GM23338 (cell line): ENCODE data around the gene BCAS3.
"Not testable (repeated sequence)": the region's sequence is repeated elsewhere in the genome, so short reads cannot be mapped to it uniquely, and the experiment has no call there.

Experiments used
- NANOG ChIP-seq: IDR thresholded peaks from 2 replicates; pipeline ENCODE4 v1.6.1; 2016; ENCODE audit warnings: antibody characterized with exemption, borderline replicate concordance
- POLR2AphosphoS5 ChIP-seq: IDR thresholded peaks from 2 replicates; pipeline ENCODE4 v1.6.1; 2016; ENCODE audit warnings: antibody characterized with exemption, low read depth
- TF ChIP-seq, protein P1 (sequence below), 2 experiments: fragments of 200-600 bp in 1 of 2; sonication (generic) in 1 of 2; conservative IDR thresholded peaks; 2 replicates each; pipeline versions ENCODE4 v1.5.1 to v1.6.1; 2016 to 2017; ENCODE audit warnings: antibody characterized with exemption in 2 of 2, low read depth in 2 of 2, mild to moderate bottlenecking in 2 of 2, moderate library complexity in 1 of 2

DNA sequence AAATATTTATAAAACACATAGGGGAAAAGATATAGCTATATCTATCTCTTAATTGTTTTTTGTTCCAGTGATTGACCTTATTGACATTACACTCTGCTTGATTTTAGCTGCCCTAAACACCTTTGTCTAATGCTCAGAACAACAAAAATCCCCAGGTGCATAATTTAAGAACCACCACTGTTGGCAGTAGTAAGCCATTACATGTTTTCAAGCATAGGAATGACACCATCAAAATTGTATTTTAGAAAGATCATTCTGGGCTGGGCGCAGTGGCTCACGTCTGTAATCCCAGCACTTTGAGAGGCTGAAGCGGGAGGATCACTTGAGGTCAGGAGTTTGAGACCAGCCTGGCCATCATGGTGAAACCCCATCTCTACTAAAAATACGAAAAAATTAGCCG lies 364.7 kb downstream of the BCAS3 start:
- TF ChIP-seq, protein P1, sequence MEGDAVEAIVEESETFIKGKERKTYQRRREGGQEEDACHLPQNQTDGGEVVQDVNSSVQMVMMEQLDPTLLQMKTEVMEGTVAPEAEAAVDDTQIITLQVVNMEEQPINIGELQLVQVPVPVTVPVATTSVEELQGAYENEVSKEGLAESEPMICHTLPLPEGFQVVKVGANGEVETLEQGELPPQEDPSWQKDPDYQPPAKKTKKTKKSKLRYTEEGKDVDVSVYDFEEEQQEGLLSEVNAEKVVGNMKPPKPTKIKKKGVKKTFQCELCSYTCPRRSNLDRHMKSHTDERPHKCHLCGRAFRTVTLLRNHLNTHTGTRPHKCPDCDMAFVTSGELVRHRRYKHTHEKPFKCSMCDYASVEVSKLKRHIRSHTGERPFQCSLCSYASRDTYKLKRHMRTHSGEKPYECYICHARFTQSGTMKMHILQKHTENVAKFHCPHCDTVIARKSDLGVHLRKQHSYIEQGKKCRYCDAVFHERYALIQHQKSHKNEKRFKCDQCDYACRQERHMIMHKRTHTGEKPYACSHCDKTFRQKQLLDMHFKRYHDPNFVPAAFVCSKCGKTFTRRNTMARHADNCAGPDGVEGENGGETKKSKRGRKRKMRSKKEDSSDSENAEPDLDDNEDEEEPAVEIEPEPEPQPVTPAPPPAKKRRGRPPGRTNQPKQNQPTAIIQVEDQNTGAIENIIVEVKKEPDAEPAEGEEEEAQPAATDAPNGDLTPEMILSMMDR (conservative IDR thresholded peaks at IDR 0.05; ENCODE audit: low read depth in 2 of 2) = not testable (repeated sequence)
- not testable (repeated sequence) for TF ChIP-seq POLR2AphosphoS5, NANOG
